Right cardiac atrium (tissue), 5 donors: Measurements from ENCODE around the gene NUMB. TPM values are rescaled to one million over a fixed set of nuclear protein-coding genes. Genes with fewer than 3 reads are reported as not detected.
A peak's percentile ranks its signal among the peaks of the same experiment; 100 is the strongest.

Source experiments
- ATAC-seq, 2 donors: fragments of 200-7000 bp; cut with Tn5 transposase; one replicate each; pipeline versions ENCODE4 v1.8.0 to v1.9.1; 2020; ENCODE audit warnings: moderate library complexity in 2 of 2, mild to moderate bottlenecking in 1 of 2
- DNase-seq, 3 donors: peaks; one replicate each; pipeline ENCODE4 v3.0.0-alpha.2; 2020
- H3K27ac ChIP-seq: one replicate; pipeline ENCODE4 v1.5.1; 2013; ENCODE audit warnings: mild to moderate bottlenecking, low read length, control low read depth, moderate library complexity
- H3K27me3 ChIP-seq: one replicate; pipeline ENCODE4 v1.6.1; 2013; ENCODE audit not compliant: control insufficient read depth, insufficient read depth
- H3K4me1 ChIP-seq: one replicate; pipeline ENCODE4 v1.6.1; 2013; ENCODE audit warnings: low read length; ENCODE audit not compliant: control insufficient read depth, insufficient read depth
- H3K4me3 ChIP-seq: one replicate; pipeline ENCODE4 v1.5.1; 2013; ENCODE audit warnings: low read length, control low read depth
- H3K9me3 ChIP-seq: one replicate; pipeline ENCODE4 v1.6.1; 2013; ENCODE audit warnings: low read length; ENCODE audit not compliant: control insufficient read depth
- WGBS: extraction: QIAGEN DNeasy Blood & Tissue Kit; methylation state at CpG from one replicate; pipeline ENCODE4 v1.1.7; 2013; 5-methylcytosine and 5-hydroxymethylcytosine counted together
- intact Hi-C, 4 donors: fragments of 100-400 bp; cut with DNase I; formaldehyde crosslinking; loops; one replicate each; pipeline versions ENCODE4 v1.11.0 to v1.14.0; 2022 to 2023
- polyA plus RNA-seq: library from polyadenylated mRNA; stranded (reverse); fragments of 200-250 nt; gene quantifications from one replicate; pipeline ENCODE4 v1.2.3, GENCODE V29; 2013
- total RNA-seq, 4 donors: library from RNA; stranded (reverse); fragmentation: NEBNext Ultra II Directional; extraction: Animal tissue kit (Norgen Biotek cat#: 25700); gene quantifications; one replicate each; pipeline ENCODE4 v1.2.1, GENCODE V29; 2021
- donor health status: healthy with polysubstance abuse.
- donor health status: DM: no; HTN: yes; CAD: no.
- donor health status: DM: no; HTN: no; CAD: no.
- donor health status: DM: no; HTN: yes; CAD: no; lungs with severe emphysema.
- donor health status: DM: yes; HTN: yes; CAD: no.

Gene NUMB
- total and polyA plus RNA-seq, 5 donors: 21.1 to 50.0 (median 41.6) TPM

DNA sequence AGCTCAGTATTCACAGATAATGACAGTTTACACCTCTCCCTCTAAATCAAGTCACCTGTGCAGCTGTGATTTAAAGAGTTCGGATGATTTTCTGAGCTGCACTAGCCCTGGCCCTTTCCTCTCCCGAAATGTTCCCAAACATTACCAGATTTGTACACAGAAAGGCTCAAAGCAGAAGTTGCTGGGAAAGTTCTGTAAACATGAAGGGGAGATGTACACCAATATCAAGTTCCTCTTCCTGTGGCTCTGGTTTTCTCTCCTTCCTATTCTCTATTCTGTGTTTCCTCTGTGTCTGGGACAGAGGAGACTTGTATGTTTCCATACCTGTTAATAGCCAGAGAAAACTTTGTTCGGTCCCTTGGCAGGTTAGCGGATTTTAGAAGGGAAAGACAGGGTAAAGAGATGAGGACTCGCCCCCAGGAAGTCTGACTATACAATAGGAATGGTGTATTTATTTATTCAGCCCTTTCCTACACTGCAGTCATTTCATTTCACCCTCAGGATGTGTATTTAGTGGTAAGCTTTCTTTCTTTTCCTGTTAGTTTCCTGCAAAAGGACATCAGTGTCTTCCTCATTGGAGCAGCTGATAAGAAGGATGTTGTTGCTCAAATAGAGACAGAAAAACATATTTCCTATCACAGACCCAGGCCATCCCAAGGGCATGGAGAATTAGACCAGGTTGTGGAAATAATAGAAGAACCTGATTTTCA lies 7.6 kb upstream of the NUMB start:
- H3K27me3 ChIP-seq: no peaks in the 10 kb centered on the region
- ATAC-seq: no peak
- WGBS: 50% methylated on average over 5 of the region's 5 CpGs
- no peak for DNase-seq
- intact Hi-C loops: loop anchor here in 2 of 4 donors (5.0 kb wide), 2 partner anchors 169 to 294 kb away; no protein-coding TSS in a partner anchor
- H3K27ac ChIP-seq: no peak overlapping the region
- H3K4me1 ChIP-seq: peaks cover 17% of the 10 kb centered on the region
- H3K4me3 ChIP-seq: no peak overlapping the region
- H3K9me3 ChIP-seq: no peaks in the 10 kb centered on the region

DNA sequence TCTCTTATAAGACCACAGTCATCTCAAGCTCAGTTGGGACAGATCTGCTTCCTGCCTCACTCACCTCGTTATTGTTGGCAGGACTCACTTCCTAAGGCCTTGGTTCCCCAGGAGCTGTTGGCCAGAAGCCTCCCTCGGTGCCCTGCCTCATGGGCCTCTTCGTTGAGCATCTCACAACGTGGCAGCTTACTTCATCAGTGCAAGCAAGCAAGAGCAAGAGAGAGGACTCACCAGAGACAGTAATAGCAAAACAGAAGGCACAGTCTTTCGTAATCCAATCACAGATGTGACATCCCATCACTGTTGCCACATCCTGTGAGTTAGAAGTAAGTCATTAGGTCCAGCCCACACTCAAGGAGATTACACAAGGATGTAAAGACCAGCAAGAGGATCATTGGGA lies 5.1 kb upstream of the NUMB start:
- DNase-seq (peak in 2 of 3 donors; percentile 63 to 74), ATAC-seq (peak in 1 of 2 donors; percentile 34)
- intact Hi-C loops: no loop called here
- Histone ChIP-seq H3K27ac (peak overlapping the region; percentile 70), H3K4me3 (no peak overlapping the region), H3K4me1 (peaks cover 17% of the 10 kb centered on the region), H3K9me3 (no peaks in the 10 kb centered on the region), H3K27me3 (no peaks in the 10 kb centered on the region)
- 36% methylated on average over 5 of the region's 5 CpGs for WGBS

DNA sequence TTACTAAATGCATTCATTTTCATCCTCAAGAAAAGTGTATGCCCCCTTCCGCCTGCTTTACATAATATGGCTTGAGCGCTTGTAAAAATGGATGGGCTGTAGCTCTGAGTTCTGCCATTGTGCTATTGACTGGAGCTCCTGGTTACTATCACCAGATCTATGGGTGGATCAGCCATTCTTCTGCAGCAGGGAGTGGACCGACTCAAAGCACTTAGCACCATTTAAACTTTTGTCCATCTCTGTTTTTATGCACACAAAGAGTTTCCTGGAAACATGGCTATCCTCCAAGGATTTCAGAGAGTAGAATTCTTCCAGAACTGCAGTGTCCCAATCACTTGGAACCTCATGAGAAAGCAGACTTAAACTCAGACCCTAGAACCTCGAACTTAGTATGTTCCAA lies 4.5 kb upstream of the NUMB start:
- WGBS: 45% methylated on average over 4 of the region's 4 CpGs
- Histone ChIP-seq H3K27me3 (no peaks in the 10 kb centered on the region), H3K9me3 (no peaks in the 10 kb centered on the region), H3K4me3 (no peak overlapping the region), H3K4me1 (peaks cover 17% of the 10 kb centered on the region), H3K27ac (no peak overlapping the region)
- DNase-seq (no peak), ATAC-seq (peak in 1 of 2 donors; percentile 56)
- intact Hi-C loops: no loop called here

DNA sequence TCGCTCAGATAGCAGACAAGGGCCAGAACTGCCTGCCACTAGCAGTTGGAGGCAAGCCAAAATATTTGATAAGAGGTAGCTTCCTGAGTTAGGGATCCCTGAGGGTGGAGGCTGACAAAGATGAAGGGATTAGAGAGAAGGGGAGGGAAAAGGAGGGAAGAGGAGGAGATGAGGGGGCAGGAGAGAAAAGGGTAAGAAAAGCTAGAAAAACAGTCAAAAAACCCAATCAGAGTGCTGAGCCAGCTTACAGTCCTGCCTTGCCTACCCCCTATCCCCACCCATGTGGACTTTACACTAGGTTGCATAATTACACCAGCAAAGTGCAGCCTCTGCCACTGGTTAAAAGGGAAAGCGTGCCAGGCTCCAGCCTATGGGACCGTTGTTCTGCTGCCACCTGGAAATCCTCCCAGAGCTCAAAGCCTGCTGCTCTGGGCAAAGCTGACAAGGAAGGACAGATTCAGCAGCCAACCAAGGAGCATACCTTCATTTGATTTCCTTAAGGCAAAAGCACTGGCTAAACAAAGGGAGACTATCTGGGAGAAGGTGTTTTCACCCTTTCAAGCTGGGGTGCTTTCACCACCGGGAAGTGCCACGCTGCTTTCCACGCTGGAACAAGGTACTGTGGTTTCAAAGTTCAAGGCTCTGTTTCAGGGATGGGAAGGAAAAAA lies 3.8 kb upstream of the NUMB start:
- ATAC-seq (peak; percentile 15 to 50), DNase-seq (peak; percentile 53 to 83 (median 72))
- Histone ChIP-seq H3K27me3 (no peaks in the 10 kb centered on the region), H3K4me1 (peaks cover 17% of the 10 kb centered on the region), H3K4me3 (no peak overlapping the region), H3K27ac (peak overlapping the region; percentile 89), H3K9me3 (no peaks in the 10 kb centered on the region)
- intact Hi-C loops: no loop called here
- 22% methylated on average over 6 of the region's 6 CpGs for WGBS

DNA sequence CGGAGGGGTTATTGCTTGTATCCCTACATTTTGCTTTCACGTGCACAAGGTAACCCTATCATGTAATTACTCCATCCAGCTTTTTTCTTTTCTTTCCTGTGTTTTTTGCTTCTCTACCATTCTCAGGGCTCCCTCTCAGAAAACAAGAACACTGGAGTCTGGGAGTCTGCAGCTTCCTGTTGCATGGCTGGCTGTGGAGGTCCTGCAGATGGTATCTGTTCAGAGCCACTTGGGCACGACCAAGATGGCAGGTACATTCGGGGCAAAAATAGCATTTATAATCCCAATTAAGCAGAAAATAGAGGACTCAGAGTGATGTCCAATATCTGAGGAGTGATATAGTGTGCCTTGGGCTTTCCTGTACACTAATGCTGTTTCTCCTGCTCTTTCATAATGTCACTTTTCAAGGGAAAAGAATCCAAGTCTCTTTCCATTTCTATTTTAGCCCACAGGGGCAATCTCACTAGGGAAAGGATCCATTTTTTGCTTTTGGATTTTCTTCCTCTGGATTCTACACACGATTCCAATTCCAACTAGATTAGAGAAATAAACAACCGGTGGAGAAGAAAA lies 3.2 kb upstream of the NUMB start:
- Histone ChIP-seq H3K9me3 (no peaks in the 10 kb centered on the region), H3K27me3 (no peaks in the 10 kb centered on the region), H3K4me3 (no peak overlapping the region), H3K27ac (peak overlapping the region; percentile 89), H3K4me1 (peaks cover 17% of the 10 kb centered on the region)
- ATAC-seq (no peak), DNase-seq (no peak)
- WGBS: 14% methylated on average over 6 of the region's 6 CpGs
- intact Hi-C loops: no loop called here

DNA sequence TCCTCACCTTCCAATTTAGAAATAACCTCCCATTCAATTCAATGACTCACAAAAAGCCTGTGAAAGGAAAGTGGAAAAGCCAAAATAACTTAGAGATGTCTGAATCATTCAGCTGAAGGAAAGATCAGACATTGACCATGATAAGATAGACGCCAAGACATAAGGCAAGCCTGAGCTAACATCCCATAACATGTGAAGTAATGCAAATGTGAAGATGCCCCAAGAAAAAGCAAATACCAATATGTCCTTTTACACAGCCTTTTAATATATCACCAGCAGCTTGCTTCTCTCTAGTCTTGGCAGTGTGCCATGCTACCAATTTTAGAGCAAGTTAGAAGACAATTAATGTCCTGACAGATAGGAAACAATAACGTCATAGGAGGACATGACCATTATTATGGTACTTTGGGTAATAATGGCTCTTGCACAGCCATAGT lies 2.4 kb upstream of the NUMB start:
- Histone ChIP-seq H3K4me1 (peaks cover 17% of the 10 kb centered on the region), H3K27ac (no peak overlapping the region), H3K4me3 (no peak overlapping the region), H3K9me3 (no peaks in the 10 kb centered on the region), H3K27me3 (no peaks in the 10 kb centered on the region)
- no peak for DNase-seq
- ATAC-seq: peak in 1 of 2 donors; percentile 8
- 18% methylated on average over 2 of the region's 2 CpGs for WGBS
- intact Hi-C loops: no loop called here

DNA sequence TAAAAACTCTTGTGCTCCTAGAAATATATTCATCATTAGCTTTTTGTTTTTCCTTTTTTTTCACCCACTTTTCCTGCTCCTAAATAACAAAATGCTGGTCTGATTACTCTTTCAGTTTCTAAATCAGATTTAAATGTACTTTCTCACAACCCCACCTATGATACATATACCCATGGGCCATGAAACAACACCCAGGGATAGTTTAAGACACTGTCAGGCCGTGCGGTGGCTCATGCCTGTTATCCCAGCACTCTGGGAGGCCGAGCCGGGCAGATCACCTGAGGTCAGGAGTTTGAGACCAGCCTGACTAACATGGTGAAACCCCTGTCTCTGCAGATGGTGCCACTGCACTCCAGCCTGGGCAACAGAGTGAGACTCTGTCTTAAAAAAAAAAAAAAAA lies 1.6 kb upstream of the NUMB start:
- no peak for DNase-seq
- H3K27me3 ChIP-seq: no peaks in the 10 kb centered on the region
- ATAC-seq: no peak
- peaks cover 17% of the 10 kb centered on the region for H3K4me1 ChIP-seq
- no peak overlapping the region for H3K4me3 ChIP-seq
- H3K27ac ChIP-seq: peak overlapping the region; percentile 8
- intact Hi-C loops: no loop called here
- WGBS: 74% methylated on average over 4 of the region's 4 CpGs
- H3K9me3 ChIP-seq: no peaks in the 10 kb centered on the region

DNA sequence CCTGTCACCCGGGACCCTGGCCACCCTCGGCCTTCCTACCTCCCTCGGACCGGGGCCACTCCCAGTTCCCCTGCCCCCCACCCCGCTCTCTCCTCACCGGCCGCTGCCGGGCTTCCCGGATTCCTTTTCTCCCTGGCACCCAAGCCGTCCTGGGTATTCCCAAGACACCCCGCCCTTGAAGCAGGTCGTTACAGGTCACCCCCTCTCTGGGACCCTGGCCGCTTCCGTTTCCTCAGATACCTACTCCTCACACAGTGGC lies 493 bp downstream of the NUMB start:
- intact Hi-C loops: no loop called here
- under 1% methylated on average over 14 of the region's 14 CpGs for WGBS
- DNase-seq: peak in 1 of 3 donors; percentile 59
- no peaks in the 10 kb centered on the region for H3K27me3 ChIP-seq
- no peaks in the 10 kb centered on the region for H3K9me3 ChIP-seq
- peak overlapping the region; percentile 65 for H3K4me3 ChIP-seq
- peak overlapping the region; percentile 36 for H3K27ac ChIP-seq
- ATAC-seq: peak; percentile 3 to 13
- H3K4me1 ChIP-seq: peaks cover 13% of the 10 kb centered on the region

DNA sequence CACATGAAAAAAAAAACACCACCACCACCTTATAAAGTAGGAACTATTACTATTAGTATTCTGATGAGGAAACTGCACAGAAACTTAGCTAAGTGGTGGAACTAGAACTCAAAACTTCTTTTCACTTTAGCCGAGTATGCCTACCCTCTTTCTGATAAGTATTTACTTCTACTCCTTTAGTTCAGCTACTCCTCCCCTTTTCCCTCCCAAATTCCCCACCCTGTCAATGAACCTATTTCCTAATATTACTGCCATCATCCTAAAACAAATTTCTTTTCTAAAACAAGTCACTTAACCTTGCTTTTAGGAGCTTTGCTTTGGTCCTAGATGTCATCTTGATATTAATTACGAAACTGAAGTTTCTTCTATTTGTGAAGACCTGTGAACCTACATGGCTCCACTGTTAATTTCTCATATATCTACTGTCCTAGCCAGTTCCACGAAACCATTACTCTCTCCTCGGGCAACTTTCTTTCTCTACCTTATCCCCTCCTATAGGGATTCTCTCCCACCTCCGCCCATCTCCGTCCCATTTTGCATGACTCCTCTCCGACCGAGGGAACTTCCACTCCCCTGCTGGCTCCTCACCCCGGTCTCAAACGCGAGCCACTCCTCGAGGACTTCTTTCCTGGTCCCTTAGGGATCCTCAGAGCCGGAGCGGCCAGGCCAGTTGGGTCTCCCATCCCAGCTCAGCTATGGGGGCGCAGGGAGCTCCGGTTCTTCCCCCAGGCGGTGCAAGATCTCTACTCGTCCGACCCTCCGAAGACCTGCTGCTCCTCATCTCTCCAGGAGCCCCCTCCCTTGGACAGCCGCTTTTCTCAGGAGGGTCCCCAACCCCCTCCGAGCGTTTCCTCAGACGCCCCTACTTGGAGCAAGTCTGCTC lies 1.1 kb downstream of the NUMB start:
- intact Hi-C loops: no loop called here
- peak overlapping the region; percentile 65 for H3K4me3 ChIP-seq
- 1% methylated on average over 24 of the region's 24 CpGs for WGBS
- peak overlapping the region; percentile 36 for H3K27ac ChIP-seq
- peaks cover 8% of the 10 kb centered on the region for H3K4me1 ChIP-seq
- H3K9me3 ChIP-seq: no peaks in the 10 kb centered on the region
- DNase-seq: peak; percentile 51 to 69 (median 68)
- peak in 1 of 2 donors; percentile 3 for ATAC-seq
- no peaks in the 10 kb centered on the region for H3K27me3 ChIP-seq

DNA sequence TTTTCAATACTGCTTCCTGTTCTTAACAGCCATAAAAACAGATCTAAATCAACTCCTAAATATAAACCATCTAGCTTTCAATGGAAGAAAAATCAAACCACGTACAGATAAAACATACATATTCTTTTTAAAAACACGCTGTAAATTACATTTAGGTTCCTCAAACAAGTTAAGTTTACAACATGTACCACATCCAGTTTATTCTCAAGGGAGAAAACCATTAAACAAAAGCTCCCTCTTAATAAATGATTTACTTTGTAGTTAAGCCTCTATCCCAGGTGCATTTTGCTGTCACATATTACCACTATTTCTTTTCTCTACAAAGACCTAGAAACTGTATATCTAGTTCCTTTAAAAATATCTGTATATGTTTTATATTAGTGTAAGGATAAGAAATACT lies 3.1 kb downstream of the NUMB start:
- no peaks in the 10 kb centered on the region for H3K27me3 ChIP-seq
- no peaks in the 10 kb centered on the region for H3K9me3 ChIP-seq
- H3K27ac ChIP-seq: no peak overlapping the region
- H3K4me3 ChIP-seq: no peak overlapping the region
- intact Hi-C loops: no loop called here
- 39% methylated on average over 2 of the region's 2 CpGs for WGBS
- ATAC-seq: no peak
- H3K4me1 ChIP-seq: no peaks in the 10 kb centered on the region
- no peak for DNase-seq
